ENCODE measurements around the gene ATP4B. TPM values are rescaled to one million over a fixed set of nuclear protein-coding genes. Genes with fewer than 3 reads are reported as not detected.

Gene ATP4B
- total RNA-seq, 2 experiments from 2014 or later, result not detected

- intact Hi-C loops (cut with micrococcal nuclease; ENCODE audit: unreplicated experiment), result no loop called here
- no peaks in the 10 kb centered on the region for H3K9me2 ChIP-seq (ENCODE audit: insufficient read depth, low read length)
- no peaks in the 10 kb centered on the region for H4K20me1 ChIP-seq (ENCODE audit: insufficient read depth, low read length)
- no peaks in the 10 kb centered on the region for H3K9me3 ChIP-seq (ENCODE audit: low read length)
- H3K4me2 ChIP-seq (ENCODE audit: low read length), result no peak overlapping the region
- H3K79me2 ChIP-seq (ENCODE audit: insufficient read depth, low read depth, low read length), result no peaks in the 10 kb centered on the region
- POLR2A ChIA-PET, result no interaction called here
- no peak overlapping the region for H3K4me3 ChIP-seq (ENCODE audit: low read depth, low read length, poor library complexity, severe bottlenecking)
- H3K27ac ChIP-seq (ENCODE audit: low read depth, low read length, poor library complexity, severe bottlenecking), result no peak overlapping the region
- no peaks in the 10 kb centered on the region for H3K36me3 ChIP-seq (ENCODE audit: insufficient read depth, low read length)
- TF ChIP-seq EZH2phosphoT487 (IDR thresholded peaks at IDR 0.05; ENCODE audit: borderline replicate concordance, low read depth, low read length) (no peak), CTCF (conservative IDR thresholded peaks at IDR 0.05; ENCODE audit: low read length) (no peak)
- CTCF ChIA-PET (ENCODE audit: unreplicated experiment), result no interaction called here
- no peak overlapping the region for H2AFZ ChIP-seq (ENCODE audit: low read length)
- H3K4me1 ChIP-seq (ENCODE audit: insufficient read depth, low read length, poor library complexity, severe bottlenecking), result no peaks in the 10 kb centered on the region
- no peak for DNase-seq (ENCODE audit: low spot score)
- BruUV-seq (replicated peaks), result no TSS peak
Observed at GRCh38 chr13:113651511-113652403, 6.2 kb downstream of the ATP4B start.

GRCh38 chr13:113650731-113651148 lies 7.3 kb downstream of the ATP4B start:
- Histone ChIP-seq H3K4me1 (ENCODE audit: insufficient read depth, low read length, poor library complexity, severe bottlenecking) (no peaks in the 10 kb centered on the region), H3K9me2 (ENCODE audit: insufficient read depth, low read length) (no peaks in the 10 kb centered on the region), H3K4me3 (ENCODE audit: low read depth, low read length, poor library complexity, severe bottlenecking) (no peak overlapping the region), H3K4me2 (ENCODE audit: low read length) (no peak overlapping the region), H3K27ac (ENCODE audit: low read depth, low read length, poor library complexity, severe bottlenecking) (no peak overlapping the region), H3K36me3 (ENCODE audit: insufficient read depth, low read length) (no peaks in the 10 kb centered on the region), H3K79me2 (ENCODE audit: insufficient read depth, low read depth, low read length) (no peaks in the 10 kb centered on the region), H2AFZ (ENCODE audit: low read length) (no peak overlapping the region), H3K9me3 (ENCODE audit: low read length) (no peaks in the 10 kb centered on the region), H4K20me1 (ENCODE audit: insufficient read depth, low read length) (no peaks in the 10 kb centered on the region)
- no peak for DNase-seq (ENCODE audit: low spot score)
- TF ChIP-seq CTCF (conservative IDR thresholded peaks at IDR 0.05; ENCODE audit: low read length) (no peak), EZH2phosphoT487 (IDR thresholded peaks at IDR 0.05; ENCODE audit: borderline replicate concordance, low read depth, low read length) (no peak)
- ChIA-PET POLR2A (no interaction called here), CTCF (ENCODE audit: unreplicated experiment) (no interaction called here)
- BruUV-seq (replicated peaks), result no TSS peak
- intact Hi-C loops (cut with micrococcal nuclease; ENCODE audit: unreplicated experiment), result no loop called here

- DNase-seq (ENCODE audit: low spot score), result no peak
- BruUV-seq (replicated peaks), result no TSS peak
- POLR2A ChIA-PET, result no interaction called here
- CTCF ChIA-PET (ENCODE audit: unreplicated experiment), result no interaction called here
- Histone ChIP-seq H3K4me2 (ENCODE audit: low read length) (no peak overlapping the region), H3K36me3 (ENCODE audit: insufficient read depth, low read length) (no peaks in the 10 kb centered on the region), H3K79me2 (ENCODE audit: insufficient read depth, low read depth, low read length) (no peaks in the 10 kb centered on the region), H3K9me3 (ENCODE audit: low read length) (no peaks in the 10 kb centered on the region), H2AFZ (ENCODE audit: low read length) (no peak overlapping the region), H3K9me2 (ENCODE audit: insufficient read depth, low read length) (no peaks in the 10 kb centered on the region), H4K20me1 (ENCODE audit: insufficient read depth, low read length) (no peaks in the 10 kb centered on the region), H3K27ac (ENCODE audit: low read depth, low read length, poor library complexity, severe bottlenecking) (no peak overlapping the region), H3K4me1 (ENCODE audit: insufficient read depth, low read length, poor library complexity, severe bottlenecking) (no peaks in the 10 kb centered on the region), H3K4me3 (ENCODE audit: low read depth, low read length, poor library complexity, severe bottlenecking) (no peak overlapping the region)
- no peak for TF ChIP-seq CTCF (conservative IDR thresholded peaks at IDR 0.05; ENCODE audit: low read length)
- no peak for TF ChIP-seq EZH2phosphoT487 (IDR thresholded peaks at IDR 0.05; ENCODE audit: borderline replicate concordance, low read depth, low read length)
- intact Hi-C loops (cut with micrococcal nuclease; ENCODE audit: unreplicated experiment), result no loop called here
Observed at GRCh38 chr13:113650275-113650674, 7.7 kb downstream of the ATP4B start.
